ENCODE results near the gene THAP10.

THAP10 gene

DNA sequence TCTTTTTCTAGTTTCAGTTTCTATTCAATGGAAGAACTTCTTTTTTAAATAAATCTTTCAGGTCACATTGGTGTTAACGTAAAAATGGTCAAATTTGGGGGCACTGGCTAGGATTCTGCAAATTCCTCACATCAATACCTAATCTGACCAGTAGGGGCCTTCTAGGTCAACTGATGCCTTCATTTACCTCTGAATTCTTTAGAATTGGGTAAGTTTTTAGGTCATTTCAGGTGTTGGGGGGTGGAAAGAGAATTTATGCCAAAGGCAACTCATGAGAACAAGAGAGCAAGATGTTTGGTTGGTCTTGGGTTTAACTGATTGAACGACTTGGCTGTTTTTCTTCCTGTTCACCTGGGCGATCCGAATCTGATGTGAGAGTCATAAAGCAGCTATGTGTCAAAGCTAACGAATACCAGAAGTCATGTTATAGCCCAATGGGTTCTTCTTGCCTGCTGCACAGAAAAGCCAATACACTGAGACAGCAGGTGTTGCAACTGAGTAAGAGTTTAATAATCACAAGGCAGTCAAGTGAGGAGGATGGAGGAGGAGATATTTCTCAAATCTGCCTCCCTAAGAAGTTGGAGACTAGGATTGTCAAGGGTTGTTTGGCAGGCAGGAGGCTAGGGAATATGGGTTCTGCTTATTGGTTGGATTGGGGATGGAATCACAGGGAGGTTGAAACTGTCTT is 15.7 kb upstream of the THAP10 start (continued):
- TF ChIP-seq ZNF48 (tag by site-specific recombination; IDR thresholded peaks at IDR 0.05), result no peak
- TF ChIP-seq ZNF660 (tag by site-specific recombination; IDR thresholded peaks at IDR 0.05), result no peak
- TF ChIP-seq GLIS1 (tag by site-specific recombination; IDR thresholded peaks at IDR 0.05), result no peak
- no peak for TF ChIP-seq ZNF670 (tag by site-specific recombination; IDR thresholded peaks at IDR 0.05; ENCODE audit: low read depth)

DNA sequence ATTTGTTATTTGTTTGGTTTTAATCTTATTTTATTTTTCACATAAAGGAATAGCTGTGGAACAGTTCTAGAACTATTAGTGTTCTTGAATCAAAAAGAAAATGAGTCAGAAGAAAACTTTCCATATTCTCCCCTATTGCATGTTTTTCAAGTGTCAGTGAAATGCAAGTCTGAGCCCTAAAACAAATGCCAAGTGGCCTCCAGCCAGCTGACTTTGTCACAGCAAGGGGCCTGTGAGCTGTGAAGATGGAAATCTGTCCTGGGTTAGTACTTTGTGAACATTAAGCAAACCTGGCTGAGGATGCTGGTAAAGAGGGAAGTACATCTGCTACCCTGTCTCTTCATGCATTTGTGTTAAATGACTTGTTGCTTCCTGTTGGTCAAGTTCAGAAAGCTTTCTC is 14.6 kb upstream of the THAP10 start:
- Histone ChIP-seq H3K36me3 (ENCODE audit: control insufficient read depth in 2 of 2, insufficient read depth in 1 of 2, low read length in 2 of 2) (peaks cover 0 to 35% of the 10 kb centered on the region in 2 experiments; a peak in 2 of 3 replicates), H3K9me3 (ENCODE audit: control insufficient read depth, insufficient read depth, low read depth, low read length) (peaks cover 7% of the 10 kb centered on the region; the same call in 1 of the 2 replicates), H3K4me3 (ENCODE audit: low read depth, low read length) (no peak overlapping the region), H3K27ac (ENCODE audit: extremely low read depth, low read depth, low read length) (no peak overlapping the region), H3K4me1 (ENCODE audit: control insufficient read depth, insufficient read depth, low read length) (no peaks in the 10 kb centered on the region)
- CTCF ChIA-PET, result interaction anchor here (0.6 to 1.7 kb wide), 8 partner anchors 9 to 1245 kb away, joined by 3 to 5 read pairs (median 4); partner anchors contain the start of genes LRRC49 and THAP10
- POLR2A ChIA-PET, result interaction anchor here (0.6 kb wide), 1 partner anchor 15 kb away, joined by 3 read pairs; no protein-coding TSS in a partner anchor
- no peak for TF ChIP-seq ZNF248 (tag by site-specific recombination; IDR thresholded peaks at IDR 0.05)
- no peak for TF ChIP-seq ZNF202 (tag by site-specific recombination; IDR thresholded peaks at IDR 0.05; ENCODE audit: borderline replicate concordance)
- no peak for TF ChIP-seq ZSCAN23 (tag by site-specific recombination; IDR thresholded peaks at IDR 0.05)
- TF ChIP-seq ZNF211 (tag by site-specific recombination; IDR thresholded peaks at IDR 0.05; ENCODE audit: low read depth), result no peak
- TF ChIP-seq ZNF777 (tag by site-specific recombination; IDR thresholded peaks at IDR 0.05; ENCODE audit: borderline replicate concordance), result no peak
- TF ChIP-seq ZFP41 (tag by site-specific recombination; IDR thresholded peaks at IDR 0.05; ENCODE audit: borderline replicate concordance), result no peak
- no peak for TF ChIP-seq ZSCAN30 (tag by site-specific recombination; IDR thresholded peaks at IDR 0.05)
- TF ChIP-seq, protein P1, sequence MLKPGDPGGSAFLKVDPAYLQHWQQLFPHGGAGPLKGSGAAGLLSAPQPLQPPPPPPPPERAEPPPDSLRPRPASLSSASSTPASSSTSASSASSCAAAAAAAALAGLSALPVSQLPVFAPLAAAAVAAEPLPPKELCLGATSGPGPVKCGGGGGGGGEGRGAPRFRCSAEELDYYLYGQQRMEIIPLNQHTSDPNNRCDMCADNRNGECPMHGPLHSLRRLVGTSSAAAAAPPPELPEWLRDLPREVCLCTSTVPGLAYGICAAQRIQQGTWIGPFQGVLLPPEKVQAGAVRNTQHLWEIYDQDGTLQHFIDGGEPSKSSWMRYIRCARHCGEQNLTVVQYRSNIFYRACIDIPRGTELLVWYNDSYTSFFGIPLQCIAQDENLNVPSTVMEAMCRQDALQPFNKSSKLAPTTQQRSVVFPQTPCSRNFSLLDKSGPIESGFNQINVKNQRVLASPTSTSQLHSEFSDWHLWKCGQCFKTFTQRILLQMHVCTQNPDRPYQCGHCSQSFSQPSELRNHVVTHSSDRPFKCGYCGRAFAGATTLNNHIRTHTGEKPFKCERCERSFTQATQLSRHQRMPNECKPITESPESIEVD (tag by site-specific recombination; IDR thresholded peaks at IDR 0.05), result no peak
- no peak for TF ChIP-seq KLF10 (tag by site-specific recombination; IDR thresholded peaks at IDR 0.05)
- TF ChIP-seq ZNF600 (tag by site-specific recombination; IDR thresholded peaks at IDR 0.05), result no peak
- no peak for TF ChIP-seq ZNF48 (tag by site-specific recombination; IDR thresholded peaks at IDR 0.05)
- TF ChIP-seq ZNF514 (tag by site-specific recombination; IDR thresholded peaks at IDR 0.05), result no peak
- TF ChIP-seq, protein P2, sequence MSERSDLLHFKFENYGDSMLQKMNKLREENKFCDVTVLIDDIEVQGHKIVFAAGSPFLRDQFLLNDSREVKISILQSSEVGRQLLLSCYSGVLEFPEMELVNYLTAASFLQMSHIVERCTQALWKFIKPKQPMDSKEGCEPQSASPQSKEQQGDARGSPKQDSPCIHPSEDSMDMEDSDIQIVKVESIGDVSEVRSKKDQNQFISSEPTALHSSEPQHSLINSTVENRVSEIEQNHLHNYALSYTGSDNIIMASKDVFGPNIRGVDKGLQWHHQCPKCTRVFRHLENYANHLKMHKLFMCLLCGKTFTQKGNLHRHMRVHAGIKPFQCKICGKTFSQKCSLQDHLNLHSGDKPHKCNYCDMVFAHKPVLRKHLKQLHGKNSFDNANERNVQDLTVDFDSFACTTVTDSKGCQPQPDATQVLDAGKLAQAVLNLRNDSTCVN (tag by site-specific recombination; optimal IDR thresholded peaks at IDR 0.05), result no peak
- no peak for TF ChIP-seq SCRT1 (tag by site-specific recombination; IDR thresholded peaks at IDR 0.05; ENCODE audit: borderline replicate concordance)
- no peak for TF ChIP-seq SP3 (tag by site-specific recombination; IDR thresholded peaks at IDR 0.05)

DNA sequence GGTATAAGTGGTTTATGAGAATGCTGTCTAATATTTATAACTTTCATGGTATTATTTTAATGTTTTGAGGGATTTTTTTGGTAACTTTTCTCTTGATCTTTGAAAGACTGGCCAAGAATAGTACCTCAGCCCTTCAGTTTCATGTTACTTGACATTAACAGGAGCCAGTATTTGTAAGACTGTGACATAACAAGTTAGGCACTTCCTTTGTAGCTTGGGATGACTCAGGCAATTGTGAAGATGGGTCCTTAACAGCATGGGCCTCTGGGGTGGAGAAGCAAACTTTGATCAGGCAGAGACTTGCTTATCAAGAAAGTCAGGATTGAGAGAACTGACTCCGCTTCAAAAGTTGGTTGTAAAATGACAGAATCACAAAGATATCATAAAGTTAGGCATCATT is 9.9 kb upstream of the THAP10 start:
- H3K4me3 ChIP-seq (ENCODE audit: low read depth, low read length), result no peak overlapping the region
- TF ChIP-seq ZNF292 (tag by site-specific recombination; IDR thresholded peaks at IDR 0.05; ENCODE audit: borderline replicate concordance, low read depth), result no peak
- TF ChIP-seq, protein P3, sequence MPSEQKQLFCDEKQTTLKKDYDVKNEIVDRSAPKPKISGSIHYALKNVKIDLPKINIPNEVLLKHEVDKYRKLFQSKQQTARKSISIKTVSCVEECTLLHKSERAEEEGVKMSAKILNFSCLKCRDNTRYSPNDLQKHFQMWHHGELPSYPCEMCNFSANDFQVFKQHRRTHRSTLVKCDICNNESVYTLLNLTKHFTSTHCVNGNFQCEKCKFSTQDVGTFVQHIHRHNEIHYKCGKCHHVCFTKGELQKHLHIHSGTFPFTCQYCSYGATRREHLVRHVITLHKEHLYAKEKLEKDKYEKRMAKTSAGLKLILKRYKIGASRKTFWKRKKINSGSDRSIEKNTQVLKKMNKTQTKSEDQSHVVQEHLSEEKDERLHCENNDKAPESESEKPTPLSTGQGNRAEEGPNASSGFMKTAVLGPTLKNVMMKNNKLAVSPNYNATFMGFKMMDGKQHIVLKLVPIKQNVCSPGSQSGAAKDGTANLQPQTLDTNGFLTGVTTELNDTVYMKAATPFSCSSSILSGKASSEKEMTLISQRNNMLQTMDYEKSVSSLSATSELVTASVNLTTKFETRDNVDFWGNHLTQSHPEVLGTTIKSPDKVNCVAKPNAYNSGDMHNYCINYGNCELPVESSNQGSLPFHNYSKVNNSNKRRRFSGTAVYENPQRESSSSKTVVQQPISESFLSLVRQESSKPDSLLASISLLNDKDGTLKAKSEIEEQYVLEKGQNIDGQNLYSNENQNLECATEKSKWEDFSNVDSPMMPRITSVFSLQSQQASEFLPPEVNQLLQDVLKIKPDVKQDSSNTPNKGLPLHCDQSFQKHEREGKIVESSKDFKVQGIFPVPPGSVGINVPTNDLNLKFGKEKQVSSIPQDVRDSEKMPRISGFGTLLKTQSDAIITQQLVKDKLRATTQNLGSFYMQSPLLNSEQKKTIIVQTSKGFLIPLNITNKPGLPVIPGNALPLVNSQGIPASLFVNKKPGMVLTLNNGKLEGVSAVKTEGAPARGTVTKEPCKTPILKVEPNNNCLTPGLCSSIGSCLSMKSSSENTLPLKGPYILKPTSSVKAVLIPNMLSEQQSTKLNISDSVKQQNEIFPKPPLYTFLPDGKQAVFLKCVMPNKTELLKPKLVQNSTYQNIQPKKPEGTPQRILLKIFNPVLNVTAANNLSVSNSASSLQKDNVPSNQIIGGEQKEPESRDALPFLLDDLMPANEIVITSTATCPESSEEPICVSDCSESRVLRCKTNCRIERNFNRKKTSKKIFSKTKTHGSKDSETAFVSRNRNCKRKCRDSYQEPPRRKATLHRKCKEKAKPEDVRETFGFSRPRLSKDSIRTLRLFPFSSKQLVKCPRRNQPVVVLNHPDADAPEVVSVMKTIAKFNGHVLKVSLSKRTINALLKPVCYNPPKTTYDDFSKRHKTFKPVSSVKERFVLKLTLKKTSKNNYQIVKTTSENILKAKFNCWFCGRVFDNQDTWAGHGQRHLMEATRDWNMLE (tag by site-specific recombination; conservative IDR thresholded peaks at IDR 0.05; ENCODE audit: low read depth), result no peak
- peak; percentile 48 for TF ChIP-seq ZNF366 (tag by site-specific recombination; conservative IDR thresholded peaks at IDR 0.05)
- peak; percentile 70 for TF ChIP-seq ZNF335 (tag by site-specific recombination; conservative IDR thresholded peaks at IDR 0.05)
- TF ChIP-seq ZNF248 (tag by site-specific recombination; IDR thresholded peaks at IDR 0.05), result no peak
- no peak for TF ChIP-seq ZNF16 (tag by site-specific recombination; IDR thresholded peaks at IDR 0.05; ENCODE audit: low read depth)
- TF ChIP-seq ZNF146 (tag by site-specific recombination; IDR thresholded peaks at IDR 0.05), result no peak
- TF ChIP-seq ZNF660 (tag by site-specific recombination; IDR thresholded peaks at IDR 0.05), result 0 out of 2 replicates have a peak, but pooled peaks have one; percentile 23
- TF ChIP-seq ZNF654 (tag by site-specific recombination; IDR thresholded peaks at IDR 0.05; ENCODE audit: low read depth), result no peak
- no peak for TF ChIP-seq TRIM28 (IDR thresholded peaks at IDR 0.05; ENCODE audit: borderline replicate concordance, low read length)

More for the DNA sequence above, 9.9 kb upstream of the THAP10 start:
- Histone ChIP-seq H3K27ac (ENCODE audit: extremely low read depth, low read depth, low read length) (no peak overlapping the region), H3K4me1 (ENCODE audit: control insufficient read depth, insufficient read depth, low read length) (no peaks in the 10 kb centered on the region), H3K9me3 (ENCODE audit: control insufficient read depth, insufficient read depth, low read depth, low read length) (no peaks in the 10 kb centered on the region), H3K36me3 (ENCODE audit: control insufficient read depth in 2 of 2, insufficient read depth in 1 of 2, low read length in 2 of 2) (peaks cover 6 to 25% of the 10 kb centered on the region in 2 experiments)
- CTCF ChIA-PET, result no interaction called here
- POLR2A ChIA-PET, result no interaction called here
